Right atrium auricular region (tissue), 2 donors: Measurements from ENCODE around the gene GTPBP6. TPM values are rescaled to one million over a fixed set of nuclear protein-coding genes. Genes with fewer than 3 reads are reported as not detected.
"Not testable (repeated sequence)": the region's sequence is repeated elsewhere in the genome, so short reads cannot be mapped to it uniquely, and the experiment has no call there.

ENCODE experiments used
- DNase-seq: peaks from one replicate; pipeline ENCODE4 v3.0.0-alpha.2; 2019; ENCODE audit warnings: low spot score
- H3K27ac ChIP-seq, 2 donors: fragments of 200-600 bp; sonication (generic); 1 replicate in 1 of 2; 2 replicates in 1 of 2; pipeline ENCODE4 v1.5.1; 2016 to 2019
- H3K27me3 ChIP-seq, 2 donors: fragments of 200-600 bp; sonication (generic); one replicate each; pipeline versions ENCODE4 v1.5.1 to v1.6.0; 2017 to 2019
- H3K36me3 ChIP-seq: fragments of 200-600 bp; sonication (generic); one replicate; pipeline ENCODE4 v1.5.1; 2016
- H3K4me1 ChIP-seq, 2 donors: fragments of 200-600 bp; sonication (generic); one replicate each; pipeline versions ENCODE4 v1.5.1 to v1.6.0; 2017 to 2019
- H3K4me3 ChIP-seq, 2 donors: fragments of 200-600 bp; sonication (generic); 1 replicate in 1 of 2; 2 replicates in 1 of 2; pipeline ENCODE4 v1.5.1; 2017 to 2019; ENCODE audit warnings: mild to moderate bottlenecking in 1 of 2, moderate library complexity in 1 of 2
- H3K9me3 ChIP-seq, 2 donors: fragments of 200-600 bp; sonication (generic); one replicate each; pipeline ENCODE4 v1.5.1; 2019
- CTCF ChIP-seq, 2 donors: fragments of 200-600 bp; sonication (generic); IDR thresholded peaks; one replicate each; pipeline ENCODE4 v1.5.1; 2019; ENCODE audit warnings: antibody characterized with exemption in 2 of 2
- total RNA-seq, 2 donors: library from RNA; depleted of rRNA; stranded (reverse); fragments of >200 nt; gene quantifications; one replicate each; pipeline ENCODE4 v1.1.0, GENCODE V29; 2016

Gene GTPBP6
- total RNA-seq, 2 donors from 2014 or later, result 44.6 to 52.1 TPM

DNA sequence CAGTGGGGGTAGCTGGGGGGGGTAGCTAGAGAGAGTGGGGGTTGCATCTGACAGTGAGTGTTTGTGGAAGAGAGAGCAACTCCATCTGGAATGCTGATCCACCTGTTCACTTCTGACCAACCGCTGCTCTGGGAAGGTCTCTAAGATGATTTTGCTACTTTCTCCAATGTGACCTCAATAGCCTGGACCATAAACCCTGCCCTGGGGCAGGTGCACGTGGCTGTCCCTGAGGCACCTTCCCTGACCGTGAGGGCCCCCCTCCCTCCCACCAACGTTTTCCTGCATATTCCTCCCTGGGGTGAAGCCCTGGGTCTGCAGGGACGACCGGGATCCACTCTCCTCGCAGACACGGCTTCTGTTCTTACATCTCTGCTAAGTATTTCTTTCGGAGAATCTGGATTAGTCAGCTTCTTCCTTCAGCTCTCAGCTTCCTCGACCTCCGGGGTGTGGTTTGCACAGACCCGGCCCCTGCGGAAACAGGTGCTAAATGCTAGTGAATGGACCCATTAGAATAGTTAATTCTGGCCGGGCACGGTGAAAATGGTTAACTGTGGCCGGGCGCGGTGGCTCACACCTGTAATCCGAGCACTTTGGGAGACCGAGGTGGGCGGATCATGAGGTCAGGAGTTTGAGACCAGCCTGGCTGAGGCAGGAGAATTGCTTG lies 58.8 kb downstream of the GTPBP6 start:
- Histone ChIP-seq H3K27me3 (no peaks in the 10 kb centered on the region), H3K9me3 (no peaks in the 10 kb centered on the region), H3K36me3 (no peaks in the 10 kb centered on the region), H3K4me1 (peaks cover 0 to 8% of the 10 kb centered on the region in 2 donors), H3K27ac (no peak overlapping the region), H3K4me3 (no peak overlapping the region)
- DNase-seq, result no peak
- TF ChIP-seq CTCF (IDR thresholded peaks at IDR 0.05), result no peak

DNA sequence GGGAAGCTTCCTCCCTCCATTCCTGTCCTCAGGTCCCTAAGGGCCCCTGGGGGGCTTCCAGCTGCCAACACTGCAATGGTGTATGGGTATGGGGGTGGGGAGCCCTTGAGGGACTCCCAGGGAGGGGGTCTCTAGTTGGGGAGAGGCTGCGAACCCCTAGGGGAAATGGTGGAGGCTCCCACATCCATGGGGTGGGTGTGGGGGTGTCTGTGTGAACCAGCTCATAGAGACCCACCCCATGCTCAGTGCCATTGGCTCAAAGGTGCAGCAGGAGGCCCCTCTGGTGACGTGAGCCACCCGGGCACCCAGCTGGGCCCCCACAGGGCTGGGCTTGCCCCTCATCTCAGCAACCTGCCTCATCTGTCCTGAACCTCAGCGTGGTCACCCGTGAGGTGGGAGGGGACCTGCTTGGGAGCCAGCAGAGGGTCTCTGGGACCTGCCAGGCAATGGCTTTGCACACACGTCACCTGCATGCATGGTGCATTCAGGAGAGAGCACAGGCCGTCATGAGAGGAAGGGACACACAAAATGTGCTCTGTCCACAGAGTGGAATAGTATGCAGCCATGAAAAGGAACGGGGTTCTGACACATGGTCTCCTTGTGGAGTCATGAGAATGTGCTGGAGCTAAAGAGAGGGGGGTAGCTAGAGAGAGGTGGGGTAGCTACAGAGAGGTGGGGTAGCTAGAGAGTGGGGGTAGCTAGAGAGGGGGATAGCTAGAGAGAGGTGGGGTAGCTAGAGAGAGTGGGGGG lies 60.1 kb downstream of the GTPBP6 start:
- no peaks in the 10 kb centered on the region for H3K9me3 ChIP-seq
- H3K27ac ChIP-seq, result no peak overlapping the region
- H3K4me3 ChIP-seq, result no peak overlapping the region
- no peak for DNase-seq
- no peaks in the 10 kb centered on the region for H3K36me3 ChIP-seq
- H3K27me3 ChIP-seq, result no peaks in the 10 kb centered on the region
- no peak for TF ChIP-seq CTCF (IDR thresholded peaks at IDR 0.05)
- H3K4me1 ChIP-seq, result peaks cover 0 to 8% of the 10 kb centered on the region in 2 donors

DNA sequence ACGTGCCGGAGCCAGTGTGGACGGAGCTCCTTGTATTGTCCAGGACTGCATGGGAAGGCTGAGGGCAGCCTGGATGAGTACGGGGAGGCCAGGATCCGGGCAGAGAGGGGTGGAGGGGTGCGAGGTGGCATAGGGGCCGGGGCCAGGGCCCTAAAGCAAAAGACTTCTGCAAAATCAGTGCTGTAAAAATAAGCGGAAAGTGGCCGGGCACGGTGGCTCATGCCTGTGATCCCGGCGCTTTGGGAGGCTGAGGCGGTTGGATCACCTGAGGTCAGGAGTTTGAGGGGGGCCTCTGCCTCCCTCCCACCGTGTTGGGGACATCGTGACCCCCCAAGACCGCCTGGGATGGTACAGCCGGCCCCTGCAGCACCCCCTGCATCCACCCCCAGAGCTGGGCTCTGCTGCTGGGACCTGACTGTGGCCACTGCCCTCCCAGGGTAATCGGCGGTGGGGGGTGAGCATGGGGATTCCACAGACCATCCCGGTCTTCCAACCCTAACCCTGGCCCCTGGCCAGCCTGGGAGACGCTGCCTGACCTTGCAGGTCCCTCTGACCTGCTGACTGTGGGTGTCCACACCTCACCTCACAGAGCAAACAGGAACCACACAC lies 60.8 kb downstream of the GTPBP6 start:
- H3K4me3 ChIP-seq, result no peak overlapping the region
- no peaks in the 10 kb centered on the region for H3K27me3 ChIP-seq
- no peak for TF ChIP-seq CTCF (IDR thresholded peaks at IDR 0.05)
- no peak for DNase-seq
- H3K36me3 ChIP-seq, result no peaks in the 10 kb centered on the region
- no peak overlapping the region for H3K27ac ChIP-seq
- H3K4me1 ChIP-seq, result peaks cover 0 to 8% of the 10 kb centered on the region in 2 donors
- H3K9me3 ChIP-seq, result no peaks in the 10 kb centered on the region

GRCh38 chrX:257054-257453 lies 61.5 kb downstream of the GTPBP6 start:
- not testable (repeated sequence) for H3K36me3 ChIP-seq, DNase-seq, H3K27ac ChIP-seq, H3K27me3 ChIP-seq, H3K9me3 ChIP-seq, H3K4me1 ChIP-seq, H3K4me3 ChIP-seq

DNA sequence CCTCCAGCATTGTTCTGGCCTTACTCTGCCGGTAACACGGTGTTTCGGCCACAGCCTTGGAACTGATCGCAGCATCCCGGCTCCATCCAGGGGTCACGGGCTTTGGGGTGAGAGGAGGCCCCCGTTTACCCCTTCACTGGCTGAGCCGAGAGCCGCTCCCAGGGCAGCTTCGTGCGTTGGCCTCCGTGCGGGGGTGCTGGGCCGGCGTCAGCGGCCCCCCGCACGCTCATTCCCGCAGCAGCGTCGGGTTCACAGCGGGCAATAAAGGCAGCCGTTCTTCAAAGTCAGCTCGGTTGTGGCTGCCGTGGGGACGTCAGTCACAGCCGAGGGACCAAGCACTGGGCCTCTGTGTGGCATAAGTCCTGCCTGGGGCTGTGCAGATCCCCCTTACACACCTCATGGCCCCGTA lies 62.7 kb downstream of the GTPBP6 start:
- DNase-seq, result no peak
- Histone ChIP-seq H3K4me3 (no peak overlapping the region), H3K4me1 (peaks cover 0 to under 1% of the 10 kb centered on the region in 2 donors), H3K27me3 (no peaks in the 10 kb centered on the region), H3K36me3 (no peaks in the 10 kb centered on the region), H3K9me3 (no peaks in the 10 kb centered on the region), H3K27ac (no peak overlapping the region)
- TF ChIP-seq CTCF (IDR thresholded peaks at IDR 0.05), result no peak

Other genes with a start within 250 kb of the GTPBP6 start
- 1 to 10 TPM; 2.2 to 3.0 TPM for gene PLCXD1, start 37.4 kb downstream of the GTPBP6 start, total RNA-seq
- 10 to 100 TPM; 58.6 to 70.1 TPM for gene PPP2R3B, start 68.1 kb upstream of the GTPBP6 start, total RNA-seq